Forelimb muscle (tissue), 1 donor: ENCODE measurements around the gene SHISA8. TPM values are rescaled to one million over a fixed set of nuclear protein-coding genes. Genes with fewer than 3 reads are reported as not detected.
"Not testable (repeated sequence)": the region's sequence is repeated elsewhere in the genome, so short reads cannot be mapped to it uniquely, and the experiment has no call there.

Experiments used
- DNase-seq: peaks from one replicate; pipeline ENCODE4 v3.0.0-alpha.2; 2013; ENCODE audit warnings: low read depth
- polyA plus RNA-seq: library from polyadenylated mRNA; unstranded; fragments of 120-200 nt; gene quantifications from one replicate; pipeline ENCODE4 v1.2.1, GENCODE V29; 2013; ENCODE audit not compliant: insufficient read length

The SHISA8 gene
- 0.33 TPM for polyA plus RNA-seq

DNA sequence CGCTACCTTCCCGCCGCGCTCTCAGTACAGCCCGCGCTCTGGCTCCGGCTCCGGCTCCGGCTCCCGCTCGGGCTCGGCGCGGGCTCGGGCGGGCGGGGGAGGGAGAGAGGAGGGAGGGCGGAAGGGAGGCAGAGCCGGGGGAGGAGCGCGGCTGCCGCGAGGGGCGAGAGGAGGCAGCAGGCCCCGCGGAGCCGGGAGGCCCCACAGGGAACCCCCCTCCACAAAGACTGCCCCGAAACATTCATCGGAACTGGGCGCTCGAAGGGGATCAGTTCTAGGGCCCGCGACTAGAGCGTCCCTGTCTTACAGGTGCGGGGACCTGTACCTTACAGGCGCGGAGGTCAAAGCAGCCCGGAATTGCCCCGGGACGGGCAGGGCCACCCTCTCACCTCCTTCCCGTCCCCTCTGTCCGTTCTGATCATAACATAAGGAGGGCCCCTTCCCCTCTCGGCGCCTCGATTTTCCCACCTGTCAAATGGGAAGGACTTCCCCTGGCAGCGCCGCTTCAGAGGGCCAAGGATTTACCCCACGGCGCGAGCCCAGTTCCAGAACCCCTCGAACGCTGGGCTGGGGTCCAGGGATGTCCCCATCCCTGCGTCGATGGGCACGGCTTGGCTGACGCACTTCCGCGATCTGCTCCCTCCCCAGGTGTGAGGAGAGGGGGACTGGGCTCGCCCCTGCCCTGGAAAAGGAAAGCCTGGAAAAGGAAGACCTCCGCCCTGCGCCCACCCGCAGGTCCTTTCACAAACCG lies at the start of gene SHISA8:
TSS of gene SHISA8 (minus strand) at position 40 of the 751 bp plus-strand sequence. CDS start 407 bp downstream, outside the sequence.
- no peak for DNase-seq

DNA sequence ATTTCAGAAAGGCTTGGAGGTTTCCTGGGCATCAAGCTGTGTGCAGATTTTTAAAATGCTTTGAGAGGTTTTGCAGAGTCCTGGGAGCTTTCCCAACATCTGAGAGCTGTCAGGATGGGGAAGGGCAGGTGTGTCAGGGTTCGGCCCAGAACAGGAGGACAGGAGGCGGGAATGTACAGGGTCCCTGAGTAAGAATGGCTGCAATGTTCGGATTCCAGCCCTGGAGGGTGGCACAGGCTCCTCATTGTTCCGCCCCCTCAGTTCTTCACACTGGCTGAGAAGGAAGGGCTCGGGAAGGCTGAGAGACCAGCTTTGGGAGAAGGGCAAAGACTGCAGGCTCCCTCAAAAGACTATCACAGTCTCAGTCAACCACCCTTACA lies 49.2 kb upstream of the SHISA8 start:
- DNase-seq, result no peak

DNA sequence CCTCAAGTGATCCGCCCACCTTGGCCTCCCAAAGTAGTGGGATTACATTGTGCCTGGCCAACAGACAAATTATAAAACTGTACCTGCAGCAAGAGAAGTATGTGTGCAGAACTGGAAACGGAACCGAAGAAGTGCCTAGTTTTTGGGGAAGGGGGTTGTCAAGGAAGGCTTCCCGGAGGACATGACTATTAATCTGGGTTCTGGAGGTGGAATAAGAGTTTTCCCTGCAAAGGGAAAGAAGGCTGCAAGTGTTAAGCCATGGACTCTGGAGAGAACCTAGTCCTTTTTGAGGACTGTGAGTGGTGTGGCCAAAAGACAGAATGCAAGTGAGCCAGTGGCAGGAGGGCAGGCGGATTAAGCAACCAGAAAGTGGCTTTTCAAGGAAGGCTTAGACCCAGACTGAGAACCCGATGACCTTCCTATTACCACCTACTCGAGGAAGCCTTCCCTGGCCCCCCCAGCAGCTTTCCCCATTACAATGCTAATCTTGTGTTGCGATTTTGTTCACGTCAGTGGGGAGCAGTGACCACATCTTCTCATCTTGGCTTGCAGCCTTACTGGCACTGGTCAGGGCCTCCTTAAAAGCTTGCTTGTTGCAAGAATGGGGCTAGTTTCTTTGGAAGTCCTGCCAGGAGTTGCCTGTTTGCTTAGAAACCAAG lies 48.7 kb upstream of the SHISA8 start:
- DNase-seq, result no peak

DNA sequence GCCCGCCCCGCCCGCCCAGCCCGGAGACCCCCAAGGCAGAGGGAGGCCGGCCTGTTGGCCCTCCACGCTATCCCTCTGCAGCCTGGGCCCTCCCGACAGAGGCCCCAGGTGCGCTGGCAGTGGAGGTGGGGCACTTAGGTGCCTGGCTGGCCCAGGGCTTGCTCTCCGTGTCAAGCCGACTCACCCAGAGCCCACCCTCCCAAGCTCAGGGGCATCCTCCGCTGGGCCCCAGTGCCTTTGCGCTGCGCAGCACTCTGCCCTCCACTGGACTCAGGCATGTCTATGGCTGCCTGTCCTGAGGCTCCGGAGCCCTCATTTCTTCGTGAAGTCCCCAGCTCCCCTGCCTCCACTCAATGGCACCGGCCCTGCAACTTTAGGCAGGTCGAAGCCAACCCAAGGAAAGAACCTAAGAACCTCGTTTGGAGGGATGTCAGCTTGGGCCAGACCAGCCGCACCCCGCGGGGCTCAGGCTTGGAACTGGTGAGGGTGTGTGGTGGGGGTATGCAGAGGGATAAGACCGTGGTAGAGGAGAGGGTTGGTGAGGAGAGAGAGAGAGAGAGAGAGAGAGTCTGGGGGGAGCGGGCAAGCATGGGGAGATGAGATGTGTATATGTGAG lies 43.2 kb upstream of the SHISA8 start:
- no peak for DNase-seq

DNA sequence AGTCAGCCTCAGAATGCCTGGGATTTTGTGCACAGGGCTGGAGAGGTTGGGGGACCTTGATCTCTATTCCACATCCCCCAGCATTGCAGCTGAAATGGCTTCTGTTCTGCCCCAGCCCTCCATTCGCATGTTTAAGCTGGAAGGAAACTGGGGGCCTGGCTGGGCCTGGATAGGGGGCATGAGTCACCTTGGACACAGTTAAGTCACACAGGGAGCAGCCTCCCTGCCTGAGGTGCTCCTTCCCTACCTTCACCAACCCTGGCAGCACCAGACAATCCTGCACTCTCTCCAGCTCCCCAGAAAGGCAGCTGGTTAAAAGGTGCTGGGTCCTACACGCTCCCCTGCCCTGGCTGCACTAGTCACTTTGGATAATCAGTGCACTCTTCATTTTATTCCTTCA lies 37.8 kb upstream of the SHISA8 start:
- DNase-seq, result no peak

DNA sequence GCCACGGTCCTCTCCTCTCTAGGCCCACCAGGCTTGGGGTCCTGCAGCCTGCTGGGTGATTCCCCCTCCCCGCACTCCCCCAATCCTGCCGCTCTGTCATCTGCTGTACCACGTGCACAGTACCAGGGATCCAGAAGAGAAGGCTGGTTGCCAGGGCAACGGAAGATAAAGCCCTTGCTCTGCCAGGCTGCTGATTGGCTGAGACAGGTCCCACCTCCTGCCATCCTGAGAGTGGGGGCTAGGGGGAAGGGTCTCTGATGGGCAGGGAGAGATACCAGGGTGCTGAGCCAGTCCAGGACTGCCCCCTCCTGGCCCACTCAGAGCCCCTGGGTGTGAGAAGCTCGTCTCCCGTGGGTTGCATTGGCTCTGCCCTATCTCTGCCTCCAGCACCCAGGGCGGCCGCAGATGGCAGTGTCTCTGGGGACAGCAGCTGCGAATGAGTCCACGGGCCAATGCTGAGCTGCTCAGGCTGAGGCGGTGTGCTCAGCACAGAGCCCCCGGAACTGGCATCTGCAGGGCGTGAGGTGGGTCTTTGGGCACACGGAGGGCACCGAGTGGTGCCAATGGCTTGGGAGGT lies 37.1 kb upstream of the SHISA8 start, which contains the start of gene SMIM45:
TSS of gene SMIM45 (plus strand) at position 253 of the 577 bp plus-strand sequence.
- DNase-seq, result no peak

DNA sequence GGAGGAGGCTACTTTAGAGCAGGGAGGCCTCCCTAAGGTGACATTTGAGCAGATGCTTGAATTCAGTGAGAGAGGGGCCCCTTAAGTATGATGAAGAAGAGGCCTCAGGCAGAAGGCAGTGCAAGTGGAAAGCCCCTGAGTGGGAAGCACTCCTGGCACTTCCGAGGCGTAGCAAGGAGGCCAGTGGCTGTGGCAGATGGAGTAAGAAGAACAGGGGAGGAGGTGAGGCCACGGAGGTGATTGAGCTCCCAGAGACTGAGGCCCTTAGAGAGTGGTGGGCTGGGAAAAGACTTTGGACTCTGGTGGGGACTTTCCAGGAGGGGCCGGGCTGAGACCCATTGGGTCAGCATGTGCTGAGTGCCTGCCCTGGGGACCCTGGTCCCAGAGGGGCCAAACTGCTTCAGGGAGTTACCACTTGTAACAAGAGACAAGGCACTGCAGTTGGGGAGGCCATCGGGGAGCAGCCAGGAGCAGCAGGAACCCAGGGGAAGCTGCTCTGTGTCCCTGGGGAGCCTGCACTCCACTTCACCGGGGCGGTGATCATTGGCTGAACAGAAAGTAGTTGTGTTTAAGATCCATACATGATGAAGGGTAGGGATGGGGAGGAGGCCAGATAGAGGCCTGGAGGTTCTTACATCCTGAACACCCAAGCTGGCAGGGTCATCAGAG lies 34.6 kb upstream of the SHISA8 start:
- no peak for DNase-seq

DNA sequence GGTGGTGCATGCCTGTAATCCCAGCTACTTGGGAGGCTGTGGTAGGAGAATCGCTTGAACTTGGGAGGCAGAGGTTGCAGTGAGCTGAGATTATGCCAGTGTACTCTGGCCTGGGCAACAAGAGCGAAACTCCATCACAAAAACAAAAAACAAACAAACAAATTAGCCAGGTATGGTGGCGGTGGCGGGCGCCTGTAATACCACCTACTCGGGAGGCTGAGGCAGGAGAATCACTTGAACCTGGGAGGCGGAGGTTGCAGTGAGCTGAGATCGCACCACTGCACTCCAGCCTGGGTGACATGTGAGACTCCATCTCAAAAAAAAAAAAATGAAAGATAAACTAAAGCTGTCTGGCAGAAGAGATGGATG lies 34.0 kb upstream of the SHISA8 start:
- not testable (repeated sequence) for DNase-seq

DNA sequence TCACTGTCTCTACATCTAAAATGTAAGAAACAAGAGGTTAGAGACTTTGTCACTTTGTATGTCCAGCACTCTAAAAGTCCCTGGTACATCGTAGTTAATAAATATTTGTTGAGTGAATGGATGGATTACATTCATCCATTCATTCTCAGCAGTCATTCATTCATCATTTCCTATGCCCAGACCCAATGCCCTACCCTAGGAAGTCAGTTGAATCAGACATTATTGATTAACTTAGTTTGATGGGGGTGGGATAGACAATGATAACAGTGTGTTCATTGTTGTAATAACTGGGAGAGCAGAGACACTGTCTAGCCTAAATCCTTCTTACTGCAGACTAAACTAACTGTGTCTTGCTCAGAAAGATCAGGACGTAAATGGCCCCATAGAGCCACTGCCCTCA lies 33.3 kb upstream of the SHISA8 start:
- DNase-seq, result no peak

DNA sequence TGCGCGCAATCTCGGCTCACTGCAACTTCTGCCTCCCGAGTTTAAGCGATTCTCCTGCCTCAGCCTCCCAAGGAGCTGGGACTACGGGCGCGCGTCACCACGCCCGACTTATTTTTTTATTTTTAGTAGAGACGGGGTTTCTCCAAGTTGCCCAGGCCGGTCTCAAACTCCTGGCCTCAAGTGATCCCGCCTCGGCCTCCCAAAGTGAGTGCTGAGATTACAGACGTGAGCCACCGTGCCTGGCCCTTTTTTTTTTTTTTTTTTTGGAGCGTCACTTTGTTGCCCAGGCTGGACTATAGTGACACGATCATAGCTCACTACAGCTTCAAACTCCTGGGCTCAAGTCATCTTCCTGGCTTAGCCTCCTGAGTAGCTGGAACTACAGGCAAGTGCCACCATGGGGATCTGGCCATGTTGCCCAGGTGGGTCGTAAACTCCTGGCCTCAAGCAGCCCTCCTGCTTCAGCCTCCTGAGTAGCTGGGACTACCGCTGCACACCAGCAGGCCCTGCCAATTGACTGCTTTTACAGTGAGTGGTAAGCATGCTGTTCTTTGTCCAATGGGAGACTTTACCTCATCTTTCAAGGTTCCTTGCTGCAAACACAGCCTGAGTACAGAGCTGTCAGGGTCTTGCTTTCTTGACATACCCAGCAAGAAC lies 32.7 kb upstream of the SHISA8 start:
- DNase-seq, result no peak

DNA sequence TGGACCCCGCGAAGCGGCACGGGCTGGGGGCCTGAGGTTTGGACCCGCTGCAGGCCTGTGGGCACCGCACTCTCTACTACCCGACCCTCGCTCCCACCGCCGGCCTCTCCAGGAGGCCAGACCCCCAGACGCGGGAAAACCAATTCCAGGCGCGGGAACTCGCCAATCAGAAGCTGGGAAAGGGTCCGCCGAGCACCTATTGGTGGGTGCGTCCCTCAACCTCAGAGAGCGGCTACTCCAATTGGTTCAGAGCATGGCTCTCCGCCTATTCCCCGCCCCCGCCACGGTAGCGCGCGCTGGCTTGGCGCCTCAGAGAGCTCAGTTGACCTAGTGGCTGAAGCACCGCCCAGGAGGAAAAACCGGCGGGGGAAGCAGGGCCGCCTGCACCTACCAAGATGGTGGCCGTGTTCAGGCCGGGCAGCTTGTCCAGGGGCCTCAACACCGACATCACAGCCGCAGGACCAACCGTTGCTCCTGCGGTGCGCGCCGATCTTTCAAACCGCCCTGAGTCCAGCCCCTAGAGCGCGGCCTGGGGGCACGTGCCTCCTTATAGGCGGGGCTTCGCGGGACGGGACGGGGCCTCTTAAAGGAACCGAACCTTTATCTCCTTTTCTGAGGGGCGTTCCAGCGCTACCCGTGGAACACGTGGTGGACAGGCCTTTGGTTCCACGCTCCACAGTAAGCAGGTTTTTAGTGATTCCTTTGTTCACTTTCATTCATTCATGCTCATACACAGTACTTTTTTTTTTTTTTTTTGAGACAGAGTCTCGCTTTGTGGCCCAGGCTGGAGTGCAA lies 32.0 kb upstream of the SHISA8 start, which contains the start of gene CENPM:
TSS of gene CENPM (minus strand) at position 524 of the 795 bp plus-strand sequence. CDS start at position 448, 76 bp downstream.
- peak; percentile 78 for DNase-seq

DNA sequence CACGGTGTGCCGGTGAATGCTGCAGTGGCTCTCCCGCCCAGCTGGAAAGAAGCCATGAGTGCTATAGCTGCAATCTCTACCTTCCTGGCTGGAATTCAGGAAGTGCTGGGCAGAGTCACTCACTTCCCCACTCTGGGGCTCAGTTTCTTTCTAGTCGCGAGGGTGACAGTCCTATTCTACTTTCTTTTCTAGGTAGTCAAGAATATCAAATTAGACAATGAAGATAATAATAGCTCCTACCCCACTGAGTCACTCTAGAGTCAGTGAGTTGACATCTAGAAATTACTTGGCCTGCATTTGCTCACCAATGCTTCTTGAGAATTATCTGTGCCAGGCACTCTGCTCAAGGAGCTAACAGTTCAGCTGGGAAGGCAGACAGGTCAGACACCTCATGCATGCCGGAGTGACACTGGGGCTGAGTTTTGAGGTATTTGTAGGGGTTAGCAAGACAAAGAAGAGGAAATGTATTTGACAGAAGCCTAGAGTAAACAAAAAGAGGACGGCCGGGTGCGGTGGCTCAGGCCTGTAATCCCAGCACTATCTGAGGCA lies 28.9 kb upstream of the SHISA8 start:
- DNase-seq, result no peak

DNA sequence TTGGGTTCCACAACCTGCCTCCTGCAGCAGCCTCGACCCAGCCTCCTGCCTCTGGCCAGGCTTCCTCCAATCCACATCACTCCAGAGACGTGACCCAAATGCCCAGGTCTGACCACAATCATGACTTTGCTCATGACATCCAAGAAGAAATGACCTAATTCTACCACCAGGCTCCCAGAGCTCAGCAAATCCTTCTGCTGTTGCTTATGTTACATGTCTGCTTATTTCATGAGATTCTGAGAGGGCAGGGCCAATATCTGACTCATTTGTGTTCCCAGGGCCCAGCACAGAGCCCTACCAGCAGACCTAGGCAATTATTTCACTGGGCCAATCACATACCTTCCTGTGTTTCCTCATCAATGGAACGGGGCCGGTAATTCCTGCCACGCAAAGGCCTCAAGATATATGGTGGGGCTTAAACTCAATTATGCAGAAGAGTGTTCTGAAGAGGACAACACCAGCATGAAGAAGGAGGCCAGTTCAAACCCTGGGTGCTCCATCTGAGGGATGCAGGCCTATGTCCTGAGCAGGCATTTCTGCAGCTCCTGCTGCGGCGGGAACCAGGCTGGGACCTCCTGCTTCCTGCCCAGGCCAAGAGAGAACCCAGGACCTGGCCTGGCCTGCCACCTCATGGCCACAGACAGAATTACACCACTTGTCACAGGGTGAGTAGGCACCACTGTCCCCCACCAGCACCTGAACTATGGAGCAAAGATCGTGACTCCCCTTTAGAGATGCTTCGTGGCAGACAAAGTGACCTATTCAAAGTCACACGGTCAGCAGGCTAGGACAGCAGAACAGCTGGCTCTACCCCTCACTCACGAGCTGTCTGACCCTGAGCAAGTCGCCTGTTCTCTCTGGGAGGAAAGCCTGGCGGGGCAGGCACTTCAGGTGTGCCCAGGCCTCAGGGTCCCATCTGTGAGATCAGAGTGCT lies 26.2 kb upstream of the SHISA8 start:
- DNase-seq, result peak; percentile 40

DNA sequence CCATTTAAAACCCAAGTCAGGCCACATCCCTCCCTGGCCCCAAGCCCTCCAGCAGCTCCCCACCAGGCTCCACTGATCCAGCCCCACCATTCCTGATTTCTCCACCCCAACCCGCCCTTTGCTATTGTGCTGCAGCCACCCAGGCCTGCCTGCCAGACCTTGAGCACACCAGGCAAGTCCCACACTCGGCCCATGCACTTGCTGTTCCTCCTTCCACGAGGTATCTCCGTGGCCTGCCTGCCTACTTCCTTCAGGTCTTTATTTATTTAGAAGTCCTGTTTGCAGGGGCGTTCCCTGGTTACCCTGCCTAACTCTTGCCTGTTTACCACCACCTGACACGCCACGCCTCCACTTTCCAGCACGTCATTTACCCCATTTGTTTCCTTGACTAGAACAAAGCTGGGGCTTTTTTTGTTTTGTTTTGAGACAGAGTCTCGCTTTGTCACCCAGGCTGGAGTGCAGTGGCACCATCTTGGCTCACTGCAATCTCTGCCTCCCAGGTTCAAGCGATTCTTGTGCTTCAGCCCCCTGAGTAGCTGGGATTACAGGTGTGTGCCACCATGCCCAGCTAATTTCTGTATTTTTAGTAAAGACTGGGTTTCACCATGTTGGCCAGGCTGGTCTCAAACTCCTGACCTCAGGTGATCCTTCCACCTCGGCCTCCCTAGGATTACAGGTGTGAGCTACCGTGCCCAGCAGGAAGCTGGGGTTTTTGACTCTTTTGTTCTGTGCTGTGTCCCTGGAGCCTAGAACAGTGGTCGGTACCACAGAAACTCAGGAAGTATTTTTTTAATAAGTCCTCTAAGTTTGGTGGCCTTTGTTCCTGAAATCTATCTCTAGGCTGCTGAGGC lies 25.3 kb upstream of the SHISA8 start:
- DNase-seq, result no peak

DNA sequence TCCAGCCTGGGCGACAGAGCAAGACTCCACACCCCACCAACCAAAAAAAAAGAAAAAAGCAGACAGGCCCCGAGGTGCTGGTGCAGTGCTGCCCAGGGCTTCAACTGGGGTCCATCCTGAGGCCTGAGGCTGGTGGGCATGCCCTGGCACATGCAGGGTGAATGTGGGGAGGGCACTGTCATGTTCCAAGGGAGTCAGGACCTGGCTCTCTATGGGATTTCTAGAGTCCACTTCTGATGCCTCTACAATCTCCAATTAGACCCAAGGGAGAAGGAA lies 22.0 kb upstream of the SHISA8 start:
- DNase-seq, result no peak

DNA sequence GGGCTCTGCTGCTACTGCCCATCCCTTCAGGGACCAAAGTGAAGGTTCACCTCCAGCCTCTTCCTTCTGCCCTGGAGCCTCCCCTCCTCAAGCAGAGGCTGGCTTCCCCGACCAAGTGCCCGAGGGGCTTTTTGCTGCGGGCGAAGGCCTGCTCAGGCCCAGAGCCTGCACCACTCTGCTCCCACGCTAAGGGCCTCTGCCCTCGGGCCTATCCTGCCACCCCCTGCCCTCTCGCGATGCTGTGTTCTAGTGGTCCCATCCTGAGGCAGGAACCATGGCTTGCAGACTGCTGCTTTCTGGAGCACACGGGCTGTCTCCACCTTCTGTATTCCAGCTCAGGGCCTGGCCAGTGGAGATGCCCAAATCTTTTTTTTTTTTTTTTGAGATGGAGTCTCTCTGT lies 20.6 kb upstream of the SHISA8 start:
- no peak for DNase-seq

DNA sequence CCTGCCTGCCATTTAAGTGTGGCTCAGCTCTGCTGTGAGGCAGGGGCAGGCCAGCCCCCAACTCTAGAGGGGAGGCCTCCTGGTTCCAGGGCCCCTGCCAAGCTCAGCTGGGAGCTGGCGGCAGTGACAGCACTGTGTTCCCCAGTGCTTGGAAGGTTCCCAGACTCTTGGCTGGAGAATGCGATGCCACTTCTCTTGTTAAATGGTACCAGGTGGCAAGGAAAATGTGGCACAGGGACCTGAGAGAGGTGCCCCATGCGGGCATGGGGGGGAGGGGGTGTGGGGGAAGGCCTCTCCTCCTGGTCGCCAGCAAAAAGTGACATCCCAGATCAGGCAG lies 20.1 kb upstream of the SHISA8 start:
- DNase-seq, result no peak

DNA sequence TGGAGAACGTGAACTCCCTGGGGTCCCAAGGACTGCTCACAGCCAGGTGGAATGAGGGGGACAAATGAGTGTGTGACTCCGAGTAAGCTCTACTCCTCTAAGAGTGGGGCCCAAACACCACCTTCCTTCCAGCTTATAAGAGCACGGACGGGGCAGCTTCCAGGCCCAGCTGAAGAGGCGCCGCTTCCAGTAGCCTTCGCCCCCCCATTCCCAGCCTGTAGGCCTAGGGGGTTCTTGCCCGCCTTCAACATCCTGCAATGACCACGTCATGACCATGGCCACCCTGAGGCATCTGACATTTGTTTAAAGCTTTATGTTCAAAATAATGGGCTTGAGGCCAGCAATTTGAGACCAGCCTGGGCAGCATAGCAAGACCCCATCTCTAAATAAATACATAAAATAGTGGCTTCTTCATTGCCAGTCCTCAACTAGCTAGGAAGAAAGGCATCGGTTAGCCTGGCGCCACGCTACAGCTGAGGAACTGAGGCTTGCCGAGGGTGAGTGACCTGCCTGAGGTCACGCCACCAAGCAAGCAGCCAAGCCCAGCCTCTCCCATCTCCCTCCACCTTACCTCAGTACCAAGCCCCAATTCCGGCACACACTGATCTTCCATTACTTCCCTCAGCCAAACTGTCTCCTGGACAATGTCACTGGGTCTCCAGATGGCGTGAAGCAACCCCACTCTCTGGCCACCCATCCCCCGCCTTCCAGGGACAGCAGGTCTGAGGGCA lies 19.6 kb upstream of the SHISA8 start:
- DNase-seq, result no peak
